GM10248 (cell line): ENCODE results near the gene ABCC6.

ENCODE experiments used
- CTCF ChIA-PET: fragments of 300-600 bp; sonication (Branson Sonifier 250); formaldehyde crosslinking; extraction: SDS; loops from one replicate; lab custom pipeline; 2021; ENCODE audit warnings: antibody characterized with exemption; lab: Yijun Ruan, JAX
- POLR2A ChIA-PET: fragments of 350-650 bp; sonication (Branson Sonifier 250); formaldehyde crosslinking; extraction: SDS; loops from one replicate; lab custom pipeline; 2020; ENCODE audit warnings: antibody characterized with exemption; lab: Yijun Ruan, JAX
- DNase-seq: peaks from one replicate; pipeline ENCODE4 v3.0.0; 2012; ENCODE audit errors: extremely low spot score
- TF ChIP-seq, protein P1 (sequence below): IDR thresholded peaks from 2 replicates; pipeline ENCODE4 v1.5.1; 2012; ENCODE audit warnings: mild to moderate bottlenecking, low read depth; ENCODE audit errors: extremely low read depth, missing control alignments, control extremely low read depth

ABCC6 gene

DNA sequence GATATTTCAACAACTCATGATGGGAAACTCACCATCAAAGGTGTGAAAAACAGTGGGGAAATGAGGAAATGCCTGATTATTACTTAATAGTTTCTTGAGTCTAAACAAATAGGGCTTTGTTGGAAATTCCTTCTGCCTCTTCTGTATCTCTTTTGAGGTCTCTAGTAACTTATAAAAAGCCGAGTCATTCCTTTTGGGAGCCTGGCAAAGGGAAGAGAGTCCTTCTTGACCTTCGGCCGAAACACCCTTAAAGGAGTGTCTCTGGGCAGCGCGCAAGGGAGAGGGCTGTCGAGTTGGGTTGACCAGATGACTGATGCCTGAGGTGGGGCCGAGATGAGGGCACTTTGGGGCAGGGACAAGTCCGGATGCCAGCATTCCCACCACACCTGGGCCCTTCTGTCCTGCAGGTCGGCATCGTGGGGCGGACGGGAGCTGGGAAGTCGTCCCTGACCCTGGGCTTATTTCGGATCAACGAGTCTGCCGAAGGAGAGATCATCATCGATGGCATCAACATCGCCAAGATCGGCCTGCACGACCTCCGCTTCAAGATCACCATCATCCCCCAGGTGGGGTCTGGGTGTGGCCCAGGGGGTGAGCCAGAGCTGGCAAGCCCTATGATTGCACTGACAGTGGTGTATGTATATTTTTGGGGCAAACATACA lies 89.2 kb downstream of the ABCC6 start:
- no peak for DNase-seq
- CTCF ChIA-PET, result no interaction called here
- POLR2A ChIA-PET, result no interaction called here
- TF ChIP-seq, protein P1, sequence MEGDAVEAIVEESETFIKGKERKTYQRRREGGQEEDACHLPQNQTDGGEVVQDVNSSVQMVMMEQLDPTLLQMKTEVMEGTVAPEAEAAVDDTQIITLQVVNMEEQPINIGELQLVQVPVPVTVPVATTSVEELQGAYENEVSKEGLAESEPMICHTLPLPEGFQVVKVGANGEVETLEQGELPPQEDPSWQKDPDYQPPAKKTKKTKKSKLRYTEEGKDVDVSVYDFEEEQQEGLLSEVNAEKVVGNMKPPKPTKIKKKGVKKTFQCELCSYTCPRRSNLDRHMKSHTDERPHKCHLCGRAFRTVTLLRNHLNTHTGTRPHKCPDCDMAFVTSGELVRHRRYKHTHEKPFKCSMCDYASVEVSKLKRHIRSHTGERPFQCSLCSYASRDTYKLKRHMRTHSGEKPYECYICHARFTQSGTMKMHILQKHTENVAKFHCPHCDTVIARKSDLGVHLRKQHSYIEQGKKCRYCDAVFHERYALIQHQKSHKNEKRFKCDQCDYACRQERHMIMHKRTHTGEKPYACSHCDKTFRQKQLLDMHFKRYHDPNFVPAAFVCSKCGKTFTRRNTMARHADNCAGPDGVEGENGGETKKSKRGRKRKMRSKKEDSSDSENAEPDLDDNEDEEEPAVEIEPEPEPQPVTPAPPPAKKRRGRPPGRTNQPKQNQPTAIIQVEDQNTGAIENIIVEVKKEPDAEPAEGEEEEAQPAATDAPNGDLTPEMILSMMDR, result no peak

DNA sequence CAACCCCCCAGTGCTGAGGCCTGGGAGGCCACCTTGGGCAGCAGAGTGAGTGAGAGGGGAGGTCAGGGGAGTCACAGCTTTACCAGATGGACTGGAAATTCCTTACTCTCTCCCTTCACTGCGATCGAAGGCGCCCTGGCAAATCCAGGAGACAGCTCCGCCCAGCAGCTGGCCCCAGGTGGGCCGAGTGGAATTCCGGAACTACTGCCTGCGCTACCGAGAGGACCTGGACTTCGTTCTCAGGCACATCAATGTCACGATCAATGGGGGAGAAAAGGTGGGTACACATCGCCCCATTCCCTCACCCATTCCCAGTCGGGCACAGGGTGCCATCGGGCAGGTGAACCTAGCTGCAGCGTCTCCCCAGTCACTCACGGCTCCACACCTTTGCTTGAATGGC lies 91.6 kb downstream of the ABCC6 start:
- TF ChIP-seq, protein P1, result no peak
- ChIA-PET CTCF (interaction anchor here (2.0 kb wide), 1 partner anchor 366 kb away, joined by 5 read pairs; no protein-coding TSS in a partner anchor), POLR2A (no interaction called here)
- no peak for DNase-seq

DNA sequence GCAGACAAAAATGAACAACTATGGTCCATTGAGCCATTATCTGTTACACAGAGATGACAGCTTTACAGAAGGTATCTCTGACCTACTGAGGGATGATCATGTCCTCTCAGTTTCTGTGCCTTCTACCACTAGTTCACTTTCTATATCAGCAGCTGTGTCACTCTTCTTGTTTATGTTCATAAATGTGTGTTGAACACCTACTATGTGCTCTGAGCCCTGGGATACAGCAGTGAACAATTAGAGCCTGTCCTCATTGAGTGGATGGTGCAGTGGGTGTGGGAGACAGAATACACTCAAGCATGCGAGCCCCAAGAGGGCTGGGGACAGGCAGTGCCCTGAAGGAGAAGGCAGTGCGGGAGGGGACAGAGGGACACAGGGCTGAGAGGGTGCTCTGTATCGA lies 92.1 kb downstream of the ABCC6 start:
- TF ChIP-seq, protein P1, result no peak
- ChIA-PET POLR2A (no interaction called here), CTCF (interaction anchor here (2.0 kb wide), 1 partner anchor 365 kb away, joined by 5 read pairs; no protein-coding TSS in a partner anchor)
- DNase-seq, result no peak

DNA sequence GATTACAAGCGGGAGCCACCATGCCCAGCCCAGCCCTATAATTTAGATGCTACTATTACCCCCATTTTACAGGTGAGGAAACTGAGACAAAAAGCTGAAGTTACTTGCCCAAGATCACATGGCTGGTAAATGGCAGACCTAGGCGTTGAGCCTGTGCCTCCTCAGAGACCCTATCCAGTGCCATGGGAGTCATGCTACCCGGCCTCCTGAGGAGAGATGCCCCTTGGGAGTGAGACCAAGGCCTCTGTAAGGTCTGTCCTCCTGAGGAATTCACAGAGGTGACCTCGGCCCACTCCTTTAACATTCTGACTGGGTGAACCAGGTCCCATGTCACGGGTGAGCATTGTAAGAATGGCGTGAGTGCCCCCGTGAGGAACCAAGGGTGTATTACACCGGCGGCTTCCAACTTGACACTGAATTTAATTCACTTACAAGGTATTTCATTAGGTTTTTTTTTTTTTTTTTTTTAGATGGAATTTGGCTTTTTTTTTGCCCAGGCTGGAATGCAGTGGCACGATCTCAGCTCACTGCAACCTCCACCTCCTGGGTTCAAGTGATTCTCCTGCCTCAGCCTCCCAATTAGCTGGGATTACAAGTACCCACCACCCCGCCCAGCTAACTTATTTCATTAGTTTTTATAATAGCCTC lies 95.7 kb downstream of the ABCC6 start:
- ChIA-PET CTCF (interaction anchor here (0.7 to 3.4 kb wide), 15 partner anchors 16 to 372 kb away, joined by 3 to 21 read pairs (median 3); no protein-coding TSS in a partner anchor), POLR2A (no interaction called here)
- DNase-seq, result peak; percentile 79
- TF ChIP-seq, protein P1, result peak; percentile 77

DNA sequence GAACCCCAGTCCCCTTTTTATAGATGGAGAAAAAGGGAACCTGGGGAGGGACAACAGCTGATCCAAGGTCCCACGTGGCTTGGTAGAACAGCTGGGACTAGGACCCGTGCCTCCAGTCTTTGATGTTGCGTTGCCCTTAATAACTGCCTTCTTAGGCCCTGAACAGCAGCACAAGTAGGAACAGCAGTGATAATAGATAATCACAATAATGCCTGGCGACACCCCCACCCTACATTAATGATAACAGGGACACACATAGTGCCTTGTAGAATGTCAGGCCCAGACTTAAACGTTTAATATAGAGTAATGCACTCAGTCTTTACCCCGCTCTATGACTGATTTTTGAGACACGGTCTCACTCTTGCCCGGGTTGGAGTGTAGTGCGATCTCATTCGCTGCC lies 96.4 kb downstream of the ABCC6 start:
- TF ChIP-seq, protein P1, result no peak
- POLR2A ChIA-PET, result no interaction called here
- CTCF ChIA-PET, result interaction anchor here (0.7 to 3.4 kb wide), 14 partner anchors 15 to 371 kb away, joined by 3 to 21 read pairs (median 3); no protein-coding TSS in a partner anchor
- no peak for DNase-seq

DNA sequence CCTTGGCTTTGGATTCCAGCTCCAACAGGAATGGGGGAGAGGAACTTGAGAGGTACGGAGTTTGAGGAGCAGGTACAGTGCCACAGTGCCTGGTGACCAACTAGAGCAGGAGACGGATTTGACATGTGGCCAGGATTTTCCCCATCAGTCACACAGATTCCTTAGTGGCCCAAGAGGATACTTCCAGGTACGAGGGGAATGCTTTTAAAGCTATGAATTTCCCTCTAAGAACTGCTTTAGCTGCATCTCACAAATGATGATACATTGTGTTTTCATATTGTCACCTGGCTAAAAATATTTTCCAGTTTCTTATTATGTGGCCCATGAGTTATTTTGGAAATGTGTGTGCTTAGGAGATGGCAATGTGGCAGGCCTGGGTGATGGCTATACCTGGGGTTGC lies 98.3 kb downstream of the ABCC6 start:
- TF ChIP-seq, protein P1, result no peak
- CTCF ChIA-PET, result interaction anchor here (1.0 to 1.4 kb wide), 4 partner anchors 13 to 359 kb away, joined by 3 to 6 read pairs (median 4); no protein-coding TSS in a partner anchor
- no peak for DNase-seq
- POLR2A ChIA-PET, result no interaction called here
